DOHH2 (cell line): ENCODE results near the gene CAMSAP2.

Experiments used
- EZH2phosphoT487 ChIP-seq: fragments of 200-600 bp; sonication (generic); IDR thresholded peaks from 2 replicates; pipeline ENCODE4 v1.6.1; 2017; ENCODE audit warnings: borderline replicate concordance, mild to moderate bottlenecking, antibody characterized with exemption, low read length, moderate library complexity, mixed read lengths
- TF ChIP-seq, protein P1 (sequence below): fragments of 200-600 bp; sonication (generic); IDR thresholded peaks from one replicate; pipeline ENCODE4 v1.5.1; 2014; ENCODE audit warnings: antibody characterized with exemption, mild to moderate bottlenecking, low read depth, low read length; ENCODE audit not compliant: poor library complexity, severe bottlenecking

DNA sequence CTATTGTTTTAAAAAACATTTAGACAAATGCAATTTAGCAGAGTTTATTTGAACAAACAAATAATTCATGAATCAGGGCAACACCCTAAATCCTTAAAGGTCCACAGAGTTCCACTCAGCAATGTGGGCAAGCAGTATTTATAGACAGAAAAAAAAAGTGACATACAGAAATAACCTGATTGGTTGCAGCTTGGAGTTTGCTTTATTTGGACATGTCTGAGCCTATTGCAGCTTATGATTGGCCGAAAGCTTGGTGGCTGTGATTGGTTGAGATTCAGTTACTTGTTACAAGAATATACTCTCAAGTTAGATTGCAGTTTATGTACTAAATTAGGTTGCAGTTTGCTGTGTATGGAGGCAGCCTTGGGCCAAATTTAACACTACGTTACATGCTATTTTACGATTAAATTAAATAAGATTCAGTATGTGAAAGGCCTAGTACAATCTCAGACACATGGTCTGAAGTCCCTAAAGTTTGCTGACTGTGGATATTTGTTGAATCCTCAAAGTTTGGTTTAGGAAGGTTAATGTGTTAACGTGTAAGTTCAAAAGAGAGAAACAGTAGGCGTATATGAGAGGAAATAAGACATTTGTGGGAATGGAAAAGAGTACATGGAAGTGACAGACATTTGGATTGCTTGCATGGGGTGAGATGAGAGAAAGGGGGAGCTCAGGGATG lies 6.9 kb upstream of the CAMSAP2 start:
- TF ChIP-seq, protein P1, sequence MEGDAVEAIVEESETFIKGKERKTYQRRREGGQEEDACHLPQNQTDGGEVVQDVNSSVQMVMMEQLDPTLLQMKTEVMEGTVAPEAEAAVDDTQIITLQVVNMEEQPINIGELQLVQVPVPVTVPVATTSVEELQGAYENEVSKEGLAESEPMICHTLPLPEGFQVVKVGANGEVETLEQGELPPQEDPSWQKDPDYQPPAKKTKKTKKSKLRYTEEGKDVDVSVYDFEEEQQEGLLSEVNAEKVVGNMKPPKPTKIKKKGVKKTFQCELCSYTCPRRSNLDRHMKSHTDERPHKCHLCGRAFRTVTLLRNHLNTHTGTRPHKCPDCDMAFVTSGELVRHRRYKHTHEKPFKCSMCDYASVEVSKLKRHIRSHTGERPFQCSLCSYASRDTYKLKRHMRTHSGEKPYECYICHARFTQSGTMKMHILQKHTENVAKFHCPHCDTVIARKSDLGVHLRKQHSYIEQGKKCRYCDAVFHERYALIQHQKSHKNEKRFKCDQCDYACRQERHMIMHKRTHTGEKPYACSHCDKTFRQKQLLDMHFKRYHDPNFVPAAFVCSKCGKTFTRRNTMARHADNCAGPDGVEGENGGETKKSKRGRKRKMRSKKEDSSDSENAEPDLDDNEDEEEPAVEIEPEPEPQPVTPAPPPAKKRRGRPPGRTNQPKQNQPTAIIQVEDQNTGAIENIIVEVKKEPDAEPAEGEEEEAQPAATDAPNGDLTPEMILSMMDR: no peak
- TF ChIP-seq EZH2phosphoT487: no peak
